LNCaP clone FGC (cell line): ENCODE results near the gene ANAPC16.
"Not testable (repeated sequence)": the region's sequence is repeated elsewhere in the genome, so short reads cannot be mapped to it uniquely, and the experiment has no call there.

Experiments used
- DNase-seq: peaks from one replicate; pipeline ENCODE4 v3.0.0-alpha.2; 2011; ENCODE audit warnings: low read depth
- H3K4me3 ChIP-seq: 2 replicates; pipeline ENCODE4 v1.5.1; 2011; ENCODE audit warnings: mild to moderate bottlenecking, low read depth, low read length, control low read depth
- TF ChIP-seq, protein P1 (sequence below): IDR thresholded peaks from 2 replicates; pipeline ENCODE4 v1.5.1; 2012; ENCODE audit warnings: mild to moderate bottlenecking; ENCODE audit not compliant: control insufficient read depth, insufficient read depth; ENCODE audit errors: extremely low read depth

Gene ANAPC16

DNA sequence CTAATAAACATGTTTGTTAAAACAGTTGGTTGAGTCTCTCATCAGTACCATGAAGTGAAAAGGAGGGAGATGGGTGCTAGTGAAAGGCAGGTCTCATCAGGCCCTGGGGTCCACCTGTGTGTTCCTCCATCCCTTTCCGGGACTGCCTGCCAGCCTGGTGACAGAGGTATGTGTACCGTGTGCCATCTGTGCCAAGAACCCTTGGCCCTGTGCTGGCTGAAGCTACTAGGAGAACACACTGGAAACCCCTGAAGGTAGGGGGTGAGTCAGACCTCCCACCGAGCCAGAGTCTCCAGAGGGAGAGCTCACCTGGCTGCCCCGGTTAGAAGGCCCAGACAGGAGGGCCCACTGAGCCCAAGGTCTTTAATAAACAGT lies 60.2 kb downstream of the ANAPC16 start:
- DNase-seq: peak; percentile 86
- TF ChIP-seq, protein P1, sequence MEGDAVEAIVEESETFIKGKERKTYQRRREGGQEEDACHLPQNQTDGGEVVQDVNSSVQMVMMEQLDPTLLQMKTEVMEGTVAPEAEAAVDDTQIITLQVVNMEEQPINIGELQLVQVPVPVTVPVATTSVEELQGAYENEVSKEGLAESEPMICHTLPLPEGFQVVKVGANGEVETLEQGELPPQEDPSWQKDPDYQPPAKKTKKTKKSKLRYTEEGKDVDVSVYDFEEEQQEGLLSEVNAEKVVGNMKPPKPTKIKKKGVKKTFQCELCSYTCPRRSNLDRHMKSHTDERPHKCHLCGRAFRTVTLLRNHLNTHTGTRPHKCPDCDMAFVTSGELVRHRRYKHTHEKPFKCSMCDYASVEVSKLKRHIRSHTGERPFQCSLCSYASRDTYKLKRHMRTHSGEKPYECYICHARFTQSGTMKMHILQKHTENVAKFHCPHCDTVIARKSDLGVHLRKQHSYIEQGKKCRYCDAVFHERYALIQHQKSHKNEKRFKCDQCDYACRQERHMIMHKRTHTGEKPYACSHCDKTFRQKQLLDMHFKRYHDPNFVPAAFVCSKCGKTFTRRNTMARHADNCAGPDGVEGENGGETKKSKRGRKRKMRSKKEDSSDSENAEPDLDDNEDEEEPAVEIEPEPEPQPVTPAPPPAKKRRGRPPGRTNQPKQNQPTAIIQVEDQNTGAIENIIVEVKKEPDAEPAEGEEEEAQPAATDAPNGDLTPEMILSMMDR: no peak
- H3K4me3 ChIP-seq: peak overlapping the region; percentile 97

DNA sequence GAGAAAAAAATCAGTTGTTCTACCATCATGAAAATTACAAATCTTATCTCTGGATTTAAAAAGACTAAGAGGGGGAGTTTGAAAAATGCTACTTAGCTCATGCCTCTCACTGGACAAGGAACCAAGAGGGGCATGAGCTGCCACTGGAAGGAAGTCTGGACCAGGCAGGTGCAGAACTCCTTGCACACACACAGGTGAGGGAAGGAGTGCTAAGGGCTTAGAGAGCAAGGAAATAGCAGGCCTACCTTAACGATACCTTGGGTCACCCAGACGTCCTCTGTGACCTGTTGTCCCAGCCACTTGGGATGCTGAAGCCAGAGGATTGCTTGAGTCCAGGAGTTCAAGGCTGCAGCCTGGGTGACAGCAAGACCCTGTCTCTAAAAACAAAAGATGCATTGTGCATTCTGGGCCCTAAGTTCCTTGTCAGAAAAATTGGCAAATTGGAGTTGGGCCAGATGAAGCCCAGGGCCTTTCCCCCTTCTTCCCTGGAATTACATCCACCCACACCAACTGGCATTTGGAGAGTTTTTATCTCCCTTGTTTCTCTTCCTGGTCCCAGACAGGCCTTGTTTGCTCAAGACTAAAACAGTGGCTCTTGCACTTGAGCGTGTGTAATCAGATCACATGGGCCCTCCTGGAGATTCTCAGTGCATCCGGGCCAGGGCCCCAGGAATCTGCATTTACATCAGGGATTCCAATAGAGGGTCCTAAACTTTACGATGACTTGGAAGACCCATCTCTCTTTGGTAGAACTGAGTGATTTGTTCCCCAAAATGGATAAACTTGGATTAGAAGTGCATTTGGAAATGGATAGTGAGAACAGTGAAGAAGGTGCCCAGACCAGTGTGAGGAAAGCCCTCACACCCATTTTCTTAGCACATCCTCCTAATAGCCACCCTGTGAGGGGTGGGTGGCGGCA lies 60.9 kb downstream of the ANAPC16 start:
- H3K4me3 ChIP-seq: peak overlapping the region; percentile 97
- DNase-seq: peak; percentile 67
- TF ChIP-seq, protein P1: no peak

DNA sequence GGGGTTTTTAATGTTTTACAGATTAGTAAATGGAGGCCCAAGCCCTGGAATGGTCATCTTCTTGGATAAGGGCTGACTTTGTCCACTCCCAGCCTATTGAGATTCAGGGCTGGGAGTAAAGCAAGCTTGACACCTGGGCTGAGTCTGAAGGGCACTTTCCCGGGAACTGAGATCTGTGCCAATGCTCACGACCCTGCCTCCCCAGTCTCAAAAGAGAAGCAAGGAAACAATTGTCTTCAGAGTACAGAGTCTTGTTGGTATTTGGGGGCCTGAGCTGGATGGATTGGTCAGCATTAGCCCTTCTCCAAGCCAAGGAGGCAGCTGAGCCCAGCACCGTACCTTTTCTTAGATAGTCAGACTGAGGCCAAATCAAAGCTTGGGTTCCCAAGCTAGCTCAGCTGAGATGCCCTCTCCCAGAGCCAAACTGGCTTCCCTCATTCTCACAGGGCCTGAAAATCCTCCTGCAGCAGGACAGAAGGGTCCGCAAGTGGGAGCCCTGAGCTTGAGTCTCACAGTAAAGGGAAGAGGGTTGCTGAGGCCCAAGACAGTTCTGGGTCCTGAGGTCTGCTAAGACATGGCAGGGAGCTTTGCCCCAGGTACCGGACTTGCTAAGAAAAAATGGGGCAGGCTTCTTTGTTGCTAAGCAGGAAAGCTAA lies 61.7 kb downstream of the ANAPC16 start:
- TF ChIP-seq, protein P1: no peak
- H3K4me3 ChIP-seq: no peak overlapping the region

DNA sequence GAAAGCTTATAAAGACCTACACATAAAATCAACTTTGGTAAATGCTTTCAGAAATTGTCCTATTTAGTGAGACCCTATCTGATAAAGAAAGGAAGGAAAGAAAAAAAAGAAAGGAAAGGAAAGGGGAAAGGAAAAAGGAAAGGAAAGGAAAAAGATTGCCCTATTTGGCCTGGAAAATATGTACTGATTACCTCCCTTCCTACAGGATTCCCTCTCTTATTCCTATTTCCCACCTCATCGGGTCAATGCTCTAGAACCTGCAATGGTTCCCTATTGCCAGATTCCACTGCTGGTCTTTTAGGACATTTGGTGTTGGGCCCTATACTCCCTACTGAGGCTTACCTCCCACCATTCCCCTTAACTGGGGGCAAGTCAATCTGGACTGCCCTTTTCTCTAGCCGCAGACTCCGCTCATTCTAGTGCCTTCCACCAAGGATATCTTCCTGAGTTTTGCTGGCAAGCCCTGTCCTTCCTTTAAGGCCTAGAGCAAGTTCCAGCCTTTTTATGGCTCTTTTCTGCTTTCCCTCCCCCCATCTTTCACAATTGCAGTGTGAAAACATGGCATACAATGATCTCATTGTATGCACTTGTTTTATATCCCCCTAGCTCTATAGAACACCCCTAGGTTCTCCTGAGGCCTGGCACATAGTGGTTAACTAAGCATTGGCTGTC lies 62.3 kb downstream of the ANAPC16 start:
- no peak overlapping the region for H3K4me3 ChIP-seq
- DNase-seq: no peak
- TF ChIP-seq, protein P1: no peak

More for the DNA sequence above, 61.7 kb downstream of the ANAPC16 start:
- no peak for DNase-seq

DNA sequence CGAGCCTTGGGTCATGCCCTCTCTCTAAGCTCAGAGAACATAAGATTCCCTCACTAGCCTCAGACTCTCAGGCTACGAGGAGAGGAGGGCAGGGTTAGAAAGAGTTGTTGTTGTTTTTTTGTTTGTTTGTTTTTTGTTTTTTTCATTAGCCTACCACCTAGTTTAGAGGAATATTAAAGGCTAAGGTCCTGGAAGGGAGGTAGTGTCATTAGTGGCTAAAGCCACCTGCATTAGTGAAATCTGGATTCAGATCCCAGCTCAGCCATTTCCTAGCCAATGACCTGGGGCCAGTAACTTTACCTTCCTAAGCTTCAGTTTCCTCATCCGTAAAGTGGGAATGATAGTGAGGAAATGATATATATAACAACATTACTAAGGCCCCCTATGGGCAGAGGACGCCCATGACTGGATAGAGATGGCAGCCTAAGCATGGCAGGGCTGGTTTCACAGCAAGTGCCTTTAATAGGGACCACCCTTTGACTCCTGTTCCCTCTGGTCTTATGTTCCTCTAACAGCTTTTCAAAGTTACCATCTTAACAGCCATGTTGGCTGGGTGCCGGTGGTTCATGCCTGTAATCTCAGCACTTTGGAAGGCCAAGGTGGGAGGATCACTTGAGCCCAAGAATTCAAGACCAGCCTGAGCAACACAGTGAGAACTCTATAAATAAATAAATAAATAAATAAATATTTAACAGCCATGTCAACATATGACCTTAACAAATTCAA lies 63.0 kb downstream of the ANAPC16 start:
- DNase-seq: no peak
- TF ChIP-seq, protein P1: no peak
- H3K4me3 ChIP-seq: no peak overlapping the region

DNA sequence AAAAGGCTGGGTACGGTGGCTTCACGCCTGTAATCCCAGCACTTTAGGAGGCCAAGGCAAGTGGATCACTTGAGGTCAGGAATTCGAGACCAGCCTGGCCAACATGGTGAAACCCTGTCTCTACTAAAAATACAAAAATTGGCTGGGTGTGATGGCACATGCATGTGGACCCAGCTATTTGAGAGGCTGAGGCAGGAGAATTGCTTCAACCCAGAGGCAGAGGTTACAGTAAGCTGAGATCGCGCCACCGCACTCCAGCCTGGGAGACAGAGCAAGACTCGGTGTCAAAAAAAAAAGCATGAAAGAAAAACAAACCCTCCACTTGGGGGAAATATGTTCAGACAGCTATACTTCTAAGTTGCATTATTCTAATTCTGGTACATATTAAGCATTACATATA lies 63.8 kb downstream of the ANAPC16 start:
- not testable (repeated sequence) for DNase-seq, H3K4me3 ChIP-seq
